Vagina (tissue), 2 donors: ENCODE results near the gene SAFB.

Experiments used
- POLR2A ChIP-seq, 2 donors: fragments of 450-650 bp; IDR thresholded peaks; one replicate each; pipeline ENCODE4 v1.6.1; 2017; ENCODE audit warnings: antibody characterized with exemption in 2 of 2, mild to moderate bottlenecking in 2 of 2, moderate library complexity in 2 of 2
- POLR2AphosphoS5 ChIP-seq, 2 donors: sonication (generic); formaldehyde crosslinking; IDR thresholded peaks; one replicate each; pipeline ENCODE4 v1.9.0; 2017; ENCODE audit warnings: antibody characterized with exemption in 2 of 2, mild to moderate bottlenecking in 2 of 2, low read depth in 1 of 2; ENCODE audit not compliant: insufficient read depth in 1 of 2
- TF ChIP-seq, protein P1 (sequence below), 3 experiments: fragments of 450-650 bp in 2 of 3; fragments of 200-600 bp in 1 of 3; sonication (generic) in 1 of 3; IDR thresholded peaks; one replicate each; pipeline ENCODE4 v1.5.1; 2017 to 2019; ENCODE audit warnings: antibody characterized with exemption in 3 of 3, mild to moderate bottlenecking in 2 of 3, moderate library complexity in 2 of 3

DNA sequence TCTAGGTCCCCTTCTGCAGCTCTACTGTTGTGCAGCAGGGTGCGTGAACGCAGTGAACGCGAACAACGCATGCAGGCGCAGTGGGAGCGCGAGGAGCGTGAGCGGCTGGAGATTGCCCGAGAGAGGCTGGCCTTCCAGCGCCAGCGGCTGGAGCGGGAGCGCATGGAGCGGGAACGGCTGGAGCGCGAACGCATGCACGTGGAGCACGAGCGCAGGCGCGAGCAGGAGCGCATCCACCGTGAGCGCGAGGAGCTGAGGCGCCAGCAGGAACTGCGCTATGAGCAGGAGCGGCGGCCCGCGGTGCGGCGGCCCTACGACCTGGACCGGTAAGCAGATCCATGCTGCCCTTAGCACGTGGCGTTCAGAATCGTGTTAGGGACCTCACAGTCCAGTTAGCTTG lies 38.6 kb downstream of the SAFB start:
- TF ChIP-seq POLR2AphosphoS5 (IDR thresholded peaks at IDR 0.05; ENCODE audit: insufficient read depth in 1 of 2, low read depth in 1 of 2) (no peak), POLR2A (IDR thresholded peaks at IDR 0.05) (no peak)
- TF ChIP-seq, protein P1, sequence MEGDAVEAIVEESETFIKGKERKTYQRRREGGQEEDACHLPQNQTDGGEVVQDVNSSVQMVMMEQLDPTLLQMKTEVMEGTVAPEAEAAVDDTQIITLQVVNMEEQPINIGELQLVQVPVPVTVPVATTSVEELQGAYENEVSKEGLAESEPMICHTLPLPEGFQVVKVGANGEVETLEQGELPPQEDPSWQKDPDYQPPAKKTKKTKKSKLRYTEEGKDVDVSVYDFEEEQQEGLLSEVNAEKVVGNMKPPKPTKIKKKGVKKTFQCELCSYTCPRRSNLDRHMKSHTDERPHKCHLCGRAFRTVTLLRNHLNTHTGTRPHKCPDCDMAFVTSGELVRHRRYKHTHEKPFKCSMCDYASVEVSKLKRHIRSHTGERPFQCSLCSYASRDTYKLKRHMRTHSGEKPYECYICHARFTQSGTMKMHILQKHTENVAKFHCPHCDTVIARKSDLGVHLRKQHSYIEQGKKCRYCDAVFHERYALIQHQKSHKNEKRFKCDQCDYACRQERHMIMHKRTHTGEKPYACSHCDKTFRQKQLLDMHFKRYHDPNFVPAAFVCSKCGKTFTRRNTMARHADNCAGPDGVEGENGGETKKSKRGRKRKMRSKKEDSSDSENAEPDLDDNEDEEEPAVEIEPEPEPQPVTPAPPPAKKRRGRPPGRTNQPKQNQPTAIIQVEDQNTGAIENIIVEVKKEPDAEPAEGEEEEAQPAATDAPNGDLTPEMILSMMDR (IDR thresholded peaks at IDR 0.05), result no peak
